MCF 10A (cell line): ENCODE measurements around the gene MDH2. TPM values are rescaled to one million over a fixed set of nuclear protein-coding genes. Genes with fewer than 3 reads are reported as not detected.
A peak's percentile ranks its signal among the peaks of the same experiment; 100 is the strongest.

ENCODE experiments used
- BruUV-seq: library from RNA; stranded (reverse); fragments of 400-500 nt; replicated peaks from 2 replicates; lab custom pipeline; 2021; lab: Mats Ljungman, UMichigan
- CTCF ChIA-PET: fragments of 300-600 bp; sonication (Branson Sonifier 250); formaldehyde crosslinking; extraction: SDS; loops from one replicate; lab custom pipeline; 2021; ENCODE audit warnings: antibody characterized with exemption, inconsistent platforms; lab: Yijun Ruan, JAX
- POLR2A ChIA-PET: fragments of 300-600, 350-650 bp; sonication (Branson Sonifier 250); formaldehyde crosslinking; extraction: SDS; loops from one replicate; lab custom pipeline; 2020; ENCODE audit warnings: antibody characterized with exemption, inconsistent platforms; lab: Yijun Ruan, JAX
- DNase-seq: peaks from one replicate; pipeline ENCODE4 v3.0.0-alpha.2; 2018; ENCODE audit not compliant: unreplicated experiment
- H3K27ac Mint-ChIP-seq: one replicate; pipeline ENCODE4 v1.8.0; 2022; ENCODE audit warnings: mild to moderate bottlenecking, low read depth, mixed read lengths; ENCODE audit not compliant: unreplicated experiment
- H3K27me3 Mint-ChIP-seq: one replicate; pipeline ENCODE4 v1.8.0; 2022; ENCODE audit warnings: mixed read lengths; ENCODE audit not compliant: insufficient read depth, unreplicated experiment
- H3K36me3 Mint-ChIP-seq: one replicate; pipeline ENCODE4 v1.8.0; 2022; ENCODE audit warnings: mild to moderate bottlenecking, moderate library complexity, mixed read lengths; ENCODE audit not compliant: insufficient read depth, unreplicated experiment
- H3K4me1 Mint-ChIP-seq: one replicate; pipeline ENCODE4 v1.8.0; 2022; ENCODE audit warnings: mixed read lengths; ENCODE audit not compliant: insufficient read depth, unreplicated experiment
- H3K4me3 Mint-ChIP-seq: one replicate; pipeline ENCODE4 v1.8.0; 2022; ENCODE audit warnings: mild to moderate bottlenecking, moderate library complexity, mixed read lengths; ENCODE audit not compliant: unreplicated experiment
- H3K9me3 Mint-ChIP-seq: one replicate; pipeline ENCODE4 v1.8.0; 2022; ENCODE audit warnings: mixed read lengths; ENCODE audit not compliant: unreplicated experiment
- CTCF ChIP-seq: fragments of 200-600 bp; IDR thresholded peaks from one replicate; pipeline ENCODE4 v1.8.0; 2022; ENCODE audit warnings: antibody characterized with exemption, mild to moderate bottlenecking; ENCODE audit not compliant: unreplicated experiment
- intact Hi-C: fragments of 100-400 bp; cut with micrococcal nuclease; formaldehyde crosslinking; loops from 2 replicates; pipeline ENCODE4 v1.14.1; 2022
- total RNA-seq: library from RNA; stranded (reverse); gene quantifications from 2 replicates; pipeline ENCODE4 v1.2.3, GENCODE V29; 2022

MDH2 gene
- total RNA-seq, 1 experiment from 2014 or later, result 328 TPM

GRCh38 chr7:76060842-76061241, 12.9 kb downstream of the MDH2 start:
- ChIA-PET POLR2A (interaction anchor here (0.9 kb wide), 1 partner anchor 12 kb away, joined by 5 read pairs; the partner anchor contains the start of gene MDH2), CTCF (interaction anchor here (0.6 to 2.0 kb wide), 3 partner anchors 8 to 40 kb away, joined by 3 to 9 read pairs (median 4); no protein-coding TSS in a partner anchor)
- Mint-ChIP-seq H3K4me3 (no peak overlapping the region), H3K27ac (no peak overlapping the region), H3K36me3 (peaks cover 95% of the 10 kb centered on the region), H3K27me3 (no peaks in the 10 kb centered on the region), H3K9me3 (no peaks in the 10 kb centered on the region), H3K4me1 (no peaks in the 10 kb centered on the region)
- intact Hi-C loops, result no loop called here
- no peak for DNase-seq
- TF ChIP-seq CTCF, result no peak
- no TSS peak for BruUV-seq

- no peak for DNase-seq
- peaks cover 97% of the 10 kb centered on the region for H3K36me3 Mint-ChIP-seq
- intact Hi-C loops, result no loop called here
- H3K9me3 Mint-ChIP-seq, result no peaks in the 10 kb centered on the region
- no peaks in the 10 kb centered on the region for H3K4me1 Mint-ChIP-seq
- TF ChIP-seq CTCF, result no peak
- H3K4me3 Mint-ChIP-seq, result no peak overlapping the region
- CTCF ChIA-PET, result interaction anchor here (0.5 kb wide), 1 partner anchor 516 kb away, joined by 3 read pairs; no protein-coding TSS in a partner anchor
- H3K27me3 Mint-ChIP-seq, result no peaks in the 10 kb centered on the region
- no TSS peak for BruUV-seq
- H3K27ac Mint-ChIP-seq, result no peak overlapping the region
- POLR2A ChIA-PET, result no interaction called here
Observed at GRCh38 chr7:76062254-76062653, 14.3 kb downstream of the MDH2 start.

- Mint-ChIP-seq H3K36me3 (peaks cover 96% of the 10 kb centered on the region), H3K9me3 (no peaks in the 10 kb centered on the region), H3K27ac (no peak overlapping the region), H3K4me1 (no peaks in the 10 kb centered on the region), H3K4me3 (no peak overlapping the region), H3K27me3 (no peaks in the 10 kb centered on the region)
- ChIA-PET POLR2A (interaction anchor here (0.6 to 1.3 kb wide), 5 partner anchors 9 to 76 kb away, joined by 3 to 11 read pairs (median 5); partner anchors contain the start of genes MDH2 and STYXL1), CTCF (no interaction called here)
- intact Hi-C loops, result no loop called here
- DNase-seq, result no peak
- no peak for TF ChIP-seq CTCF
- no TSS peak for BruUV-seq
Observed at GRCh38 chr7:76063114-76063513, 15.2 kb downstream of the MDH2 start.

GRCh38 chr7:76063525-76063924, 15.6 kb downstream of the MDH2 start:
- H3K27ac Mint-ChIP-seq, result no peak overlapping the region
- ChIA-PET POLR2A (interaction anchor here (0.6 to 1.3 kb wide), 5 partner anchors 10 to 75 kb away, joined by 3 to 11 read pairs (median 5); partner anchors contain the start of genes MDH2 and STYXL1), CTCF (no interaction called here)
- DNase-seq, result peak; percentile 79
- H3K4me1 Mint-ChIP-seq, result no peaks in the 10 kb centered on the region
- H3K9me3 Mint-ChIP-seq, result no peaks in the 10 kb centered on the region
- no TSS peak for BruUV-seq
- TF ChIP-seq CTCF, result no peak
- H3K4me3 Mint-ChIP-seq, result no peak overlapping the region
- intact Hi-C loops, result no loop called here
- peaks cover 91% of the 10 kb centered on the region for H3K36me3 Mint-ChIP-seq
- H3K27me3 Mint-ChIP-seq, result no peaks in the 10 kb centered on the region
